ENCODE measurements around the gene ANKRD31.
"Not testable (repeated sequence)": the region's sequence is repeated elsewhere in the genome, so short reads cannot be mapped to it uniquely, and the experiment has no call there.

ANKRD31 gene

GRCh38 chr5:75226916-75227315, 9.8 kb downstream of the ANKRD31 start:
- no peak for DNase-seq

DNA sequence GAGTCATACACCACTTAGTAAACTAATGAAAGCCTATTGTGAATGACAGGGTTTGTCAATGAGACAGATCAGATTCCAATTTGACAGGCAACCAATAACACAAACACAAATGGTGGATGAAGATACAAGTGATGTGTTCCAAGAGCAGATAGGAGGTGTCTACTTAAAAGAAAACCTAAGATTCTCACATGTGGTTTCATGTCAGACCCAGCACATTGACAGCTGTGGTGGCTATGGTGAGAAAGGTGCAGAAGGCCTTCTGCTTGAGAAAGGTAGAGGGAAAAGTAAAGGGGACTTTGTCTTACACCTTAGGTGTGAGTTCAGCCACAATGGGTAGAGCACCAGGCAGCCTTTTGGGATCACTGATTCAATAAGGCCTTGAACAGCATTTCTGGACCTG, 11.2 kb downstream of the ANKRD31 start:
- DNase-seq = no peak

DNA sequence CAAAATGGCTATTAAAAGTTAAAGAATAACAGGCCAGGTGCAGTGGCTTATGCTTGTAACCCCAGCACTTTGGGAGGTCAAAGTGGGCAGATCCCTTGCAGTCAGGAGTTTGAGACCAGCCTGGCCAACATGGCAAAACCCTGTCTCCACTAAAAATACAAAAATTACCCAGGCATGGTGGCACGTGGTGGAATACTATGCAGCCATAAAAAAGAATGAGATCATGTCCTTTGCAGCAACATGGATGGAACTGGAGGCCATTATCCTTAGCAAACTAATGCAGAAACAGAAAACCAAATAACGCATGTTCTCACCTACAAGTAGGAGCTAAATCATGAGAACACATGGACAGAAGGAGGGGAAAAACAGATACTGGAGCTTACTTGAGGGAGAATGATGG, 15.9 kb downstream of the ANKRD31 start:
- not testable (repeated sequence) for DNase-seq

DNA sequence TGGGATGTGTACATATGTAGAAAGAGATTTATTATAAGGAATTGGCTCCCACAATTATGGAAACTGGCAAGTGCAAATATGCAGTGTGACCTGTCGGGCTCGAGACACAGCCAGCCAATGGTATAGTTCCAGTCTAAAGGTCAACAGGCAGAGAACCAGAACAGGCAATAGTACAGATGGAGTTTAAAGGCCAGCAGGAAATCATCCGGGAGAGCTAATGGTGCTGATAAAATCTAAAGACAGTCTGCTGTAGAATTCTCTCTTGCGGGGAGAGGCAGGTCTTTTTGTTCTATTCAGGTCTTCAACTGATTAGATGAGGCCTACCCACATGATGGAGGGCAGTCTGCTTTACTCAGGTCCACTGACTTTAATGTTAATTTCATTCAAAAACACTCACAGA, 21.8 kb downstream of the ANKRD31 start:
- no peak for DNase-seq

DNA sequence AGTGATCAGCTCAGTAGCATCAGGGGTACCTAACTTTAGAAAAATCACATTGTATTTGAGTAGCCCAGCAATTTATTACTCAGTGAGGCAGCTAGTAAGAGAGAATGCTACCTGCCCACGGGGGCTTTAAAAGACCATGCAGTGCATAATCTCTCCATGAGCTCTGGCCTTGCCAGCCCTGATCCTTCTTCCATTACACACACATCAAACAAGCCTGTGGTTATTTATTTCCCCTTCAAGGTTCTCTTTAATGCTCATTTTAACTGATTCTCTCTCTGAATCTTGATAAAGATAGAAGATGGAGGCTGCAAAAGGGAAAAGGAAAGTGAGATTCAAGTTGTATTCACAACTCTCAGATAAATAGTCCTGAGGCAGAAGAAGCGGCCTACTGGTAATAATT, 22.3 kb downstream of the ANKRD31 start:
- no peak for DNase-seq

DNA sequence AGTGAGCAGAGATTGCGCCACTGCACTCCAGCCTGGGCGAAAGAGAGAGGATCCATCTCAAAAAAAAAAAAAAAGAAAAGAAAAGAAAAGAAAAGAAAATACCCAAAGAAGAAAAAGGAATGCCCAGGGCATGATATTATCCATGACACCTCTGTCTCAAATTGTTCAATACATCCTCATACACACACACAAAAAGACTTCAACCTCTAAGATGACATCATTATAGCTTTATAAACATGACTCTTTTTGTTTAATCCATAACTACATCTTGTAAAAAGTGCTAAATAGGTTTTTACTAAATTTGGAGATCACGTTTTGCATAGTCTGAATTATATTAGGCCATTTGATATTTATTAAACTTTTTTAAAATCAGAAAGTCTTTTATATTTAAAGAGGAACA, 33.1 kb downstream of the ANKRD31 start:
- DNase-seq = no peak

DNA sequence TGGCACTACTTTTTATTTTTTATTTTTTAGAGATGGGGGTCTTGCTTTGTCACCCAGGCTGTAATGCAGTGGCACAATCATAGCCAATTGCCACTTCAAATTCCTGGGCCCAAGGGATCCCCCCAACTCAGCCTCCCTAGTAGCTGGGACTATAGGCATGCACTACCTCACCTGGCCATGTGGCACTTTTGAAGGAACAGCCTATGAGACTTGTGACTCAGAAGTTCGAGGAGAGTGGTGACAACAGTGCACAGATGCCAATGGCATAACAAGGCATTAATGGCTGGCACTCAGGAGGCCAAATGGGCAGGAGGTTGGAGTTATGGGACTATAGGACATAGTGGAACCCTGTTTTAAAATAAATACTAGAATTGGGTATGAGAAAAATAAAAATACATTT, 33.7 kb downstream of the ANKRD31 start:
- DNase-seq = no peak

DNA sequence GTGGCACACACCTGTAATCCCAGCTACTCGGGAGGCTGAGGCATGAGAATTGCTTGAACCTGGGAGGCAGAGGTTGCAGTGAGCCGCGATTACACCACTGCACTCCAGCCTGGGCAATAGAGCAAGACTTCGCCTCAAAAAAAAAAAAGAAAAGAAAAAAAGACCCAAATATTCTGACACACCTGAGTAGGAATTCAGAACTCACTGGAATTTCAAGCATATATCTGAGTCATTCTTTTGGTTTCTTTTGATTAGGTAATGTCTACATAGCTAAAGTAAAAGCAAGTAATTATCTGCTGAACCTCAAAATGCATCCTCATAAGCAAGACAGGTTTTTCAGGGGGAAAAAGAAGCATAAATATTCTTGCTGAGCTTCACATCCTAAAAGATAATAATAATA, 35.9 kb downstream of the ANKRD31 start:
- no peak for DNase-seq

GRCh38 chr5:75199946-75200345, 36.7 kb downstream of the ANKRD31 start:
- DNase-seq = no peak

GRCh38 chr5:75199071-75199470, 37.6 kb downstream of the ANKRD31 start:
- no peak for DNase-seq

- DNase-seq = no peak
Observed at GRCh38 chr5:75197745-75198144, 38.9 kb downstream of the ANKRD31 start.

DNA sequence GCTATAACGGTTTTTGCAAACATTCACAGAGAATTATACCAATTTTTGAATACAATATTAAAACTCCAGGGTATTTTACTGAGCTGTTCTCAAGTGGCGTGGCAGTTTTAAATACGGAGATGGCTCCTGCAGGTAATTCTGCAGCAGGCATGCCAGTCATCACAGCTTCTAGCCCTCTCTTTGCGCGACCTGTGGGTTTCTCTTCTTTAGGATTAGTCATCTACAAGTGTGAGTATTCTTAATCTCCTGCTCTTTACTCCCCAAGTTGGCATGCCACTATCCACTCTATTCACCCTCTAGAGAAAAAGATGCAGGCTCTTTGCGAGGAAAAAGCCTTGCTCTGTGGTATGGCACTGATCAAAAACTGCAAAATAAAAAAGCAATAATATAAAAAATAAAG, 43.9 kb downstream of the ANKRD31 start:
- DNase-seq = no peak

- DNase-seq = no peak
Observed at GRCh38 chr5:75192264-75192663, 44.4 kb downstream of the ANKRD31 start.

- no peak for DNase-seq
Observed at GRCh38 chr5:75190227-75190626, 46.5 kb downstream of the ANKRD31 start.

DNA sequence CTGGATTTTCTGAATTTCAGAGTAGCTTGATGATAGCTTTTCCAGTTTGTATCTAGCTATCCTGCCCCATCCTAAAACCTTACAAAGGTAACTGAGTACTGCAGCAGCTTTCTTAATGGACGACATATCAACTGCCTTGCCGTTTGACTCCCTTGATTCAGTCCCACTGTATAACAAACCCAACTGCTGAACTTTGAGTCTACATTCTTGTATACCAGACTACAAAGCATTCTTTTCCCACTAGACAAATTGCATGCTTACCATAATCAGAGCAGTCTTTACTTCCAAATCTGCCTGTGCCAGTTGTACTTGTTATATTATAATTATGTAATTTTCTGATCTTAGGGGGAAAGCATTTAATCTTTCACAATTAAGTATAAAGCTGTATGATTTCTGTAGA, 47.3 kb downstream of the ANKRD31 start:
- DNase-seq = no peak

GRCh38 chr5:75185763-75186162, 50.9 kb downstream of the ANKRD31 start:
- no peak for DNase-seq

- not testable (repeated sequence) for DNase-seq
Observed at GRCh38 chr5:75176009-75176408, 60.7 kb downstream of the ANKRD31 start.

- not testable (repeated sequence) for DNase-seq
Observed at GRCh38 chr5:75174872-75175271, 61.8 kb downstream of the ANKRD31 start.

GRCh38 chr5:75169516-75169915, 67.2 kb downstream of the ANKRD31 start:
- no peak for DNase-seq

DNA sequence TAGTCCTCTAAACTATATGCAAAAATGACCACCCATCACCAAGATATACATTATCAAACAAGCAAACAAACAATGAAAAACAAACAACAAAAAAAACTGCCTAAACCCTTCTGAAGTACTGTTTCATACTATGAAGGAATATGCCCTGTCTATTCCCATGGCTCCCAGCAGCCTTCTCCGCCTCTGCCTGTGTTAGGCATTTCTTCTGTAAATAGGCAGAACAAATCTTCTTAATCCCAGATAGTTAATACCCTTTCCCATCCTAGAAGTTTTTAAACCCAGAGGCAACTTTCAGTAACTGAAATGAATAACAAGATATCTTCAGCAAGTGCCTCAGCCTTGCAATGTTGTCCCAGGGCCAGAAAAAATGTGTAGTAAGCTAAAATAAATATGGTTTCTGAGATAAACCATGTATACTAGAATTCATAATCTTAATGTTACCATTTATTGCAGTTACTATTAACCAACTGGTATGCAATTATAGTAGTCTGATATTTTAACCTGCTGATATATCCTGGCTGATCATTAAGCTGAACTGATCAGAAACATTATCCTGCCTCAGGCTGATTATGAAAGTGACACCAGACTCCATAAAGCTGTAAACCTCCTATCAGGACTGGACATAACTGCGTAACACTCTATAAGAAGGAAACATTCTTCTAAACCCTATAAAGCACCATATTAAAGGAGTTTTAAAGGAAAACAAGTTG, 68.5 kb downstream of the ANKRD31 start:
- DNase-seq = no peak

DNA sequence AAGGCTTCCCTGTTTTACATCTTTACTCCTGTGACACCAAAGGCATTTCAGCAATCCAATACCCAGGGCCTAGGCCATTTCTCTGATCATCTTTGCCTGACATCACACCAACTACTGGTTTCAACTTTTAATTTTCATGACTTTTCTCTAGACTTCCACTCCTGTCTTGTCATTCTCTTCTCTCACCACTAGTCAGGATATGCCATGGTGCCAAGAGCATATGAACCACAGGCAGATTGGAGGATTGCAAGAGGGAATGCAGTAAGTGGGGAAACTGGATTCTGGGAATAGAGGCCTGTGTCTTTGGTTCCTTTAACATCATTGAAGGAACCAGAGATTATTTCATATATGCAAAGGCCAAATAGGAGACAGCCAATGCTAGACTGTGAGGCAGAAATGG, 69.3 kb downstream of the ANKRD31 start:
- DNase-seq = no peak

GRCh38 chr5:75161508-75161907, 75.2 kb downstream of the ANKRD31 start:
- DNase-seq = not testable (repeated sequence)

DNA sequence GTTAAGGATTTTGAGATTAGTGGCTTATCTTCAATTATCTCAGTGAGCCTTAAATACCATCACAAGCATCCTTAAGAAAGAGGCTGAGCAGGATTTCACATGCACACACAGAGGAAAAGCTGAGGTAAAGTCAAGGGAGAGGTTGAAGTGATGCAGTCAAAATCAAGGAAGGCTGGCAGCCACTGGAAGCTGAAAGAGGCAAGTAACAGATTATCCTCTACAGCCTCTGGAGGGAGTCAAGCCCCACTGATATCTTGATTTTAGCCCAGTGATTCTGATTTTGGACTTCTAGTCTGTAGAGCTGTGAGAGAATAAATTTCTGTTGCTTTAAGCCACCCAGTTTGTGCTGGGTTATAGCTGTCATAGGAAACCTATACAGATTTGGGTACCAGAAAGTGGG, 80.1 kb downstream of the ANKRD31 start:
- no peak for DNase-seq

DNA sequence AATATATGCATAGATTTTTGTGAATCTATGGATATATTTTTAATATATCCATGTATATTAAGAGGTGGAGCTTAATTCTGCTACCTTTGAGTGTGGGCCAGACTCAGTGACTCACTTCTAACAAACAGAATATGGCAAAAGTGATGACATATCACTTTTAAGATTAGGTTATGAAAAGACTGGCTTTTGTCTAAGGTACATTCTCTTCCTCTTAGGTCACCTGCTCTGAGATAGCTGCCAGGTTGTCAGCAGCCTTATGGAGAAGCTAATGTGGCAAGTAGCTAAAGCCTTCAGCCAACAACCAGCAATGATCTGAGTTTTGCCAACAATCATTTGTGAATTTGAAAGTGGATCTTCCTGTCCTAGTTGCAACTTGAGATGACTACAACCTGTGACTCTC, 83.8 kb downstream of the ANKRD31 start:
- DNase-seq = no peak

DNA sequence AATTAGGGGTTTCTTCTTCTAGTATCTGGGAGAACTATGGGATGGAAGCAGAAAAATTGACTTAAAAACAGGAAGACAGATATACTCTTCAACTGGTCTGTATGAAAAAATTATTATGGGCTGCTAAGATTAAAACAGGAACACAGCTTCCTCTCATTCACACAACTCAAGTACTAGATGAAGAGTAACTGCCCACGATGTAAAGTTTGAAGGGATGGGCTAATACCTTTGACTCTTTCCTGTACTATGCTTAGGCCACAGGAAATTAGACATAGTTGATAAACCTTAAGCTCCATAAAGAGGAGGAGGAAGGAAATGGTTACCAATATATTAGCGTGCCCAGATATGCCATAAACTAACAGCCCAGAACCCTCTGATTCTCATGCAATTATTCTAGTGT, 88.6 kb downstream of the ANKRD31 start:
- DNase-seq = no peak

Measured in activated CD4-positive, alpha-beta T cell treated with anti-CD3 and anti-CD28 coated beads for 1 hour (primary cell).